ENCODE measurements around the gene OR56A4. TPM values are rescaled to one million over a fixed set of nuclear protein-coding genes. Genes with fewer than 3 reads are reported as not detected.
"Not testable (repeated sequence)": the region's sequence is repeated elsewhere in the genome, so short reads cannot be mapped to it uniquely, and the experiment has no call there.

The OR56A4 gene
- total RNA-seq, 1 donor from 2014 or later = 0.06 TPM

GRCh38 chr11:5960704-5961320 lies 45.9 kb downstream of the OR56A4 start:
- DNase-seq (ENCODE audit: low spot score) = not testable (repeated sequence)

DNA sequence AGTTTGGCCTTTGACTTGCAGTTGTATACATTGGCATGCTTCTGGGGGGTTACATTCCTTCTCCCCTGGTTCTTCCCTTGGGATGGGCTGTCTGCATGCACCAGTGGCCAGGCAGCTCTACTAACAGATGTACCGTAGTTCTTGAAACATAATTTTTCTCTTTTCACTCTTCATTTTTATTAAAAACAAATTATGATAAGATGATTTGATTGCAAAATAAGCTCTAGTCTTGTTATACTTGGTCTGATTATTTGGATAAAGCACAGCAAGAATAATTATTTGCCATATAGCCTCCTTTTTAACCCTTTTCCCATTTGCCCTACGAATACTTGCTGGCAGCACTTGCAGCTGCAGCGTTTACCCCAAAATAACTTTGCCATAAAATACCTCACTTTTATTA lies 51.2 kb downstream of the OR56A4 start:
- DNase-seq (ENCODE audit: low spot score) = no peak

Other genes starting within 250 kb of the OR56A4 start
- not detected for gene OR52N5, start 223.6 kb downstream of the OR56A4 start, total RNA-seq
- not detected for gene OR52N1, start 215.7 kb downstream of the OR56A4 start, total RNA-seq
- gene OR52N2, start 198.0 kb downstream of the OR56A4 start, total RNA-seq = not detected
- not detected for gene OR52E6, start 165.0 kb downstream of the OR56A4 start, total RNA-seq
- not detected for gene OR52E8, start 149.3 kb downstream of the OR56A4 start, total RNA-seq
- not detected for gene OR52E4, start 126.3 kb downstream of the OR56A4 start, total RNA-seq
- gene OR52E5, start 113.7 kb downstream of the OR56A4 start, total RNA-seq = not detected
- gene OR56A3, start 64.7 kb downstream of the OR56A4 start, total RNA-seq = not detected
- gene OR56A5, start 38.5 kb downstream of the OR56A4 start, total RNA-seq = not detected
- gene OR52L1, start 20.0 kb downstream of the OR56A4 start, total RNA-seq = not detected
- 0.03 TPM for gene OR56A1, start 23.8 kb upstream of the OR56A4 start, total RNA-seq
- gene OR56B4, start 100.7 kb upstream of the OR56A4 start, total RNA-seq = not detected
- gene OR52B2, start 163.4 kb upstream of the OR56A4 start, total RNA-seq = not detected
- gene OR52W1, start 192.3 kb upstream of the OR56A4 start, total RNA-seq = not detected
- gene C11orf42, start 198.6 kb upstream of the OR56A4 start, total RNA-seq = not detected
- 65.4 TPM for gene FHIP1B, start 227.7 kb upstream of the OR56A4 start, total RNA-seq
- 0.26 TPM for gene CNGA4, start 232.1 kb upstream of the OR56A4 start, total RNA-seq